Endothelial cell (in vitro differentiated cells): ENCODE results near the gene RCBTB1. TPM values are rescaled to one million over a fixed set of nuclear protein-coding genes. Genes with fewer than 3 reads are reported as not detected.

Source experiments
- DNase-seq: peaks from one replicate; pipeline ENCODE4 v3.0.0; 2021; ENCODE audit warnings: low spot score
- H3K27ac Mint-ChIP-seq: one replicate; pipeline ENCODE4 v1.8.0; 2021; ENCODE audit warnings: mixed read lengths, inconsistent platforms; ENCODE audit not compliant: unreplicated experiment
- H3K27me3 Mint-ChIP-seq: one replicate; pipeline ENCODE4 v1.8.0; 2021; ENCODE audit warnings: mild to moderate bottlenecking, moderate library complexity, mixed read lengths, inconsistent platforms; ENCODE audit not compliant: unreplicated experiment
- H3K36me3 Mint-ChIP-seq: one replicate; pipeline ENCODE4 v1.8.0; 2021; ENCODE audit warnings: mild to moderate bottlenecking, low read depth, mixed read lengths, inconsistent platforms; ENCODE audit not compliant: unreplicated experiment
- H3K4me1 Mint-ChIP-seq: one replicate; pipeline ENCODE4 v1.8.0; 2021; ENCODE audit warnings: mild to moderate bottlenecking, mixed read lengths, inconsistent platforms; ENCODE audit not compliant: unreplicated experiment
- H3K4me3 Mint-ChIP-seq: one replicate; pipeline ENCODE4 v1.8.0; 2021; ENCODE audit warnings: mild to moderate bottlenecking, mixed read lengths, inconsistent platforms; ENCODE audit not compliant: unreplicated experiment
- H3K9me3 Mint-ChIP-seq: one replicate; pipeline ENCODE4 v1.8.0; 2021; ENCODE audit warnings: mixed read lengths, inconsistent platforms; ENCODE audit not compliant: unreplicated experiment
- CTCF ChIP-seq: fragments of 200-600 bp; sonication (generic); IDR thresholded peaks from one replicate; pipeline ENCODE4 v1.5.0; 2021; ENCODE audit warnings: antibody characterized with exemption; ENCODE audit not compliant: unreplicated experiment
- total RNA-seq: library from RNA; stranded (reverse); fragmentation: NEBNext Ultra II Directional; extraction: Animal tissue kit (Norgen Biotek cat#: 25700); gene quantifications from one replicate; pipeline ENCODE4 v1.2.1, GENCODE V29; 2021; ENCODE audit not compliant: unreplicated experiment

RCBTB1 gene
- total RNA-seq, 1 donor from 2014 or later, result 41.2 TPM

DNA sequence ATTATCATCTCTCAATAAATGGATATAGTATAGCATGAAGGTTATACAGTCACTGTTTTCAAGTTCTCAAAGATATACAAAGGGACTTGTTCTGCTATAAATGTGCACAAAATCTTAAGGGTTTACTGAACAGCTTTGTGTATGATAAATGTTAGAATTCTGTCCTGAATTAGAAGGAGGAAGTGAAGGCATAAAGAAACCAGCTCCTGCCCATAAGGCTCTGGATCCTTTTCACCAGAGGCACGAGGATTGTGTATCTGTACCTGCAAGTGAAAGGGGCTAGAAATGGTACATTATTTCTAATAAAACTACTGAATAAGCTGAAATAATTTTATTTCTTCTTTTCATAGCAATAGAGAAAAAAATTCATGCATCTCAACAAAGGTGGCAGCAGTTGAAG lies 57.2 kb downstream of the RCBTB1 start:
- no peak for TF ChIP-seq CTCF
- no peak overlapping the region for H3K4me3 Mint-ChIP-seq
- no peak for DNase-seq
- H3K9me3 Mint-ChIP-seq, result no peaks in the 10 kb centered on the region
- H3K27ac Mint-ChIP-seq, result no peak overlapping the region
- no peaks in the 10 kb centered on the region for H3K27me3 Mint-ChIP-seq
- no peaks in the 10 kb centered on the region for H3K4me1 Mint-ChIP-seq
- H3K36me3 Mint-ChIP-seq, result peaks cover 7% of the 10 kb centered on the region

- Mint-ChIP-seq H3K4me3 (no peak overlapping the region), H3K9me3 (no peaks in the 10 kb centered on the region), H3K27me3 (no peaks in the 10 kb centered on the region), H3K4me1 (no peaks in the 10 kb centered on the region), H3K36me3 (peaks cover 7% of the 10 kb centered on the region), H3K27ac (no peak overlapping the region)
- DNase-seq, result no peak
- no peak for TF ChIP-seq CTCF
Measured at GRCh38 chr13:49527123-49527522, 58.2 kb downstream of the RCBTB1 start.

GRCh38 chr13:49524740-49525501 lies 60.4 kb downstream of the RCBTB1 start:
- peaks cover 3% of the 10 kb centered on the region for H3K36me3 Mint-ChIP-seq
- H3K4me1 Mint-ChIP-seq, result no peaks in the 10 kb centered on the region
- H3K9me3 Mint-ChIP-seq, result no peaks in the 10 kb centered on the region
- H3K27me3 Mint-ChIP-seq, result no peaks in the 10 kb centered on the region
- no peak for DNase-seq
- TF ChIP-seq CTCF, result no peak
- no peak overlapping the region for H3K27ac Mint-ChIP-seq
- H3K4me3 Mint-ChIP-seq, result no peak overlapping the region

DNA sequence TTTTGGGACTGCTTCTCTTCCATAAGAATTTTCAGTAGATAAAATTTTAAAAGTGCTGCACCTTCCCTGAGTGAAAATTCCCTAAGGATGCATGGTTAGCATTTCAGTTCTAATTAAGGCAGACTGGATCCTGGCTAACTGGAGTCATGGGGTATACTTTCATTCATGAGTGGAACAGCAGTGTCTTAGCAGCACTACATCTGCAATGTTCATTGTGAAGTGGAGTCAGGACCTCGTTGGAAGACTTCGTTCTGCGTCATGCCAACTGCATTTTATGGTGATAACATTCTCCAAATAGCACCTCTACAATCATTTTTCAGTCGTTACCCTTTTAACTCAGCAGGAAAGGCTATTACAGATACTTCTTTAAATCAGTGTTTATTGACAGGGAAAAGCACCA lies 64.1 kb downstream of the RCBTB1 start:
- Mint-ChIP-seq H3K4me1 (no peaks in the 10 kb centered on the region), H3K9me3 (no peaks in the 10 kb centered on the region), H3K27me3 (no peaks in the 10 kb centered on the region)

More for the DNA sequence above, 64.1 kb downstream of the RCBTB1 start:
- H3K36me3 Mint-ChIP-seq, result peaks cover 5% of the 10 kb centered on the region
- H3K4me3 Mint-ChIP-seq, result no peak overlapping the region
- no peak for DNase-seq
- TF ChIP-seq CTCF, result no peak
- no peak overlapping the region for H3K27ac Mint-ChIP-seq
